ENCODE data around the gene DKC1.

Gene DKC1

DNA sequence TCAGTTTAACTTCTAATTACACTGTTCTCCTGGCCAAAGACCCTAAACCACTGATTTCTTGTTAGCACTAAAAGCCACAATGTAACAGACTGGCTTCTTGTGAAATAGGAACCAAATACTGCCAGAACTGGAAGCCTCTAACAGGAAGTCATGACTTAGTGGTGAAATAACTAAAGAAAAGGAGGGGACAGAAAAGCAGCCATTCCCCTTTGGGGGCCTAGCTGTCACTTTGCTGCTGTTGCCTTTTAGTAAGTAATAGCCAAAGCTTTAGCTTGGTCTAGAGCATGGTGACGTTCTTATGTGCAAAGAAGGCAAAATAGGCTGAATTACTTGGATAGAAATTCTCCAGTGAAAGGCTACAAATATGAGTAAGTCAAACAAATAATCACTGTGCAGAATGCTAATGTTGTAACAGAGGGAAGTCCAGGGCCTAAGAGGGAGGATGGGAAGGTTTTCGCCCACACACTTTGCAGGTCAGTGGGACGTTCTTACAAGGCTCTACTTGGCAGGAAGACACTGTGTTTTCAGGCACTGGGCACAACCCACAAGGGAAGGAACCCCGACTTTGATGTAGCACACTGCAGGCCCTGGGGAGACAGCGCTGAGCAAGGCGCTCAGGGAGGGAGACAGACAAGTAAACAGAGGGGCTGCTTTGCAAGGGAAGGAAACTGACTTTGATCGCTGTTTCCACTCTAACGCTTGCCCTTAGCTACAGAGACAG lies 28.4 kb upstream of the DKC1 start:
- TF ChIP-seq, protein P1, sequence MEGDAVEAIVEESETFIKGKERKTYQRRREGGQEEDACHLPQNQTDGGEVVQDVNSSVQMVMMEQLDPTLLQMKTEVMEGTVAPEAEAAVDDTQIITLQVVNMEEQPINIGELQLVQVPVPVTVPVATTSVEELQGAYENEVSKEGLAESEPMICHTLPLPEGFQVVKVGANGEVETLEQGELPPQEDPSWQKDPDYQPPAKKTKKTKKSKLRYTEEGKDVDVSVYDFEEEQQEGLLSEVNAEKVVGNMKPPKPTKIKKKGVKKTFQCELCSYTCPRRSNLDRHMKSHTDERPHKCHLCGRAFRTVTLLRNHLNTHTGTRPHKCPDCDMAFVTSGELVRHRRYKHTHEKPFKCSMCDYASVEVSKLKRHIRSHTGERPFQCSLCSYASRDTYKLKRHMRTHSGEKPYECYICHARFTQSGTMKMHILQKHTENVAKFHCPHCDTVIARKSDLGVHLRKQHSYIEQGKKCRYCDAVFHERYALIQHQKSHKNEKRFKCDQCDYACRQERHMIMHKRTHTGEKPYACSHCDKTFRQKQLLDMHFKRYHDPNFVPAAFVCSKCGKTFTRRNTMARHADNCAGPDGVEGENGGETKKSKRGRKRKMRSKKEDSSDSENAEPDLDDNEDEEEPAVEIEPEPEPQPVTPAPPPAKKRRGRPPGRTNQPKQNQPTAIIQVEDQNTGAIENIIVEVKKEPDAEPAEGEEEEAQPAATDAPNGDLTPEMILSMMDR (IDR thresholded peaks at IDR 0.05; ENCODE audit: extremely low read depth, insufficient read depth, missing control alignments): no peak
- no peak for DNase-seq (ENCODE audit: low spot score)
- in situ Hi-C loops (cut with MboI; ENCODE audit: low pct_unique_long_range_greater_than_20kb, low sequenced_read_pairs, unreplicated experiment): loop anchor here (25.0 kb wide), 1 partner anchor 147 kb away; the partner anchor contains the start of gene CTAG1A

DNA sequence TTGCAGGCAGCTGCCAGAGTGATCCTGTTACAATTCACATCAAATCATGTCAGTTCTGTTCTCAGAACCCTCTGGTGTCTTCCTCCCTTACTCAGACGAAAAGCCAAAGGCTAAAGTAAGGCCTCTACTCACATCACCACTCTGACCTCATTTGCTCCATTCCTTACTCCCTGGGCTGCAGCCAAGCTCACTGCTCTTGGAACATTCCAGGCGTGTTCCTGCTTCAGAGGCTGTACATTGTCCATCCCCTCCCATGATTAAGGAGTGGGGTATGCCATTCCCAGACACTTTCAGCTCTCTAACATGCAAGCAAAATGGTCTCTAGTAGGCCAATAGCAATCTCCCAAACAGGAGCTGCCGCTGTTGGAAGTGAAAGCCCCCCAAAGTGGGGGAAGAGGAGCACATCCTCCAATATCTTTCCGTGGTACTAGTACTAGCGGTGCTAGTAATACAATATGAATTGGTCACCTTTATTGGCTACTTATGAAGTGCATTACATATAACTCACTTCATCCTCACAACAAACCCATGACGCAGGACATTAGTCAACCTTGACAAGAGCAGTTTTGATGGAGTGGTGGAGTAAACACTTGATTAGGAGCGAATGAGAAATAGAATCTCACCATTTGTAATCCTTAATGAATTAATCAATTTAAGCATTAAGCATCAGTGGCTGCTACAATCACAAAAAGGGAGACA lies 26.8 kb upstream of the DKC1 start:
- in situ Hi-C loops (cut with MboI; ENCODE audit: low pct_unique_long_range_greater_than_20kb, low sequenced_read_pairs, unreplicated experiment): loop anchor here (25.0 kb wide), 1 partner anchor 149 kb away; the partner anchor contains the start of gene CTAG1A
- no peak for DNase-seq (ENCODE audit: low spot score)
- TF ChIP-seq, protein P1 (IDR thresholded peaks at IDR 0.05; ENCODE audit: extremely low read depth, insufficient read depth, missing control alignments): no peak

DNA sequence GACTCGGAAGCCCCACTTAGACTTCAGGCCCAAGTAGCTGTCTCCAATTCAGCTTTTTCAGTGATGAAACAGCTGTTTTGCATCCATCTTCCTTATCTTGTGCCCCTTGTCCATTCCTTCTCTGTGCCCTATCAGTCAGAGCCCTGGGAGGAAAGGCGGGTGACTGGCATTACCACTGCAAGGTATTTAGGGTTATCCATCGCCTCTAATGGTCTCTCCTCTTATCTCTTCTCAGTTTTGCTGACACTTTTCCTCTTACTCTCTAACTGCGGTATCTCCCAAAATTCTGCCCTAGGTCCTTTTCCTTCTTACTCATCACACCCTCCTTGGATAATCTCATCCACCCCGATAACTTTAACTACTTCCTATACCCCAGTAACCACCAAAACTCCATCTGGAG lies 25.5 kb upstream of the DKC1 start:
- TF ChIP-seq, protein P1 (IDR thresholded peaks at IDR 0.05; ENCODE audit: extremely low read depth, insufficient read depth, missing control alignments): no peak
- in situ Hi-C loops (cut with MboI; ENCODE audit: low pct_unique_long_range_greater_than_20kb, low sequenced_read_pairs, unreplicated experiment): loop anchor here (25.0 kb wide), 1 partner anchor 150 kb away; the partner anchor contains the start of gene CTAG1A

DNA sequence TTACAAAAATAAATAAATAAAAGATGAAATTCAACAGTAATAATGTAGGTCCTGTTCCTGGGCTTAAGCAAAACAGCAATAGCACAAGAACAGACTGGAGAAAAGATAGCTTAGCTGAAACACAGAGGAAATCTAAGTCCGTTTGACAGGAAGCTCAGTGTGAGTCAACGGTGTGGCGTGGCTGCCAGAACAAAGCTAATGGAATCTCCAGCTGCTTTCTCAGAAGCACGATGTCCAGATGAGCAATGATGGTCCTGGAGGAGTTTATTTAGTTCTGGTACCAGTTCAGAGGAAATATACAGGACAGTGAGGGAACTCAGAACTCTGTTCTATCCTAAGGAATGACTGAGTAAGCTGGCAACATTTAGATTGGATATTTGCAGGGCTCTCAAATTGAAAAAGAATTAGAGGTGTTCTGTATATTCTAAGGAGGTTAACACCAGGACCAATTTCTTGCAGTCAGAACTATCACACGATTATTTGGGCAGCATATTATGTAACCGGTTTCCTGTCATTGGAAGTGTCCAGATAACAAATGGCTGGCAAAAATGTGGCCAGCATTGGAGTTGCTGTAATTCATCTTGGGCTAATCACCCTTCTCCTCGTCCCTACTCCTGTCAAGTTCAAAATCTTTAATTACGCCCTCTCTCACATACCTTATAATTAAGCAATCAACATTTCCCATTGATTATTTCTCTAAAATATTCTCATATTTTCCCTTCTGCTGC lies 24.5 kb upstream of the DKC1 start:
- in situ Hi-C loops (cut with MboI; ENCODE audit: low pct_unique_long_range_greater_than_20kb, low sequenced_read_pairs, unreplicated experiment): loop anchor here (25.0 kb wide), 1 partner anchor 151 kb away; the partner anchor contains the start of gene CTAG1A
- no peak for DNase-seq (ENCODE audit: low spot score)
- TF ChIP-seq, protein P1 (IDR thresholded peaks at IDR 0.05; ENCODE audit: extremely low read depth, insufficient read depth, missing control alignments): no peak

More for the DNA sequence above, 25.5 kb upstream of the DKC1 start:
- DNase-seq (ENCODE audit: low spot score): no peak

- TF ChIP-seq, protein P1 (IDR thresholded peaks at IDR 0.05; ENCODE audit: extremely low read depth, insufficient read depth, missing control alignments): no peak
- in situ Hi-C loops (cut with MboI; ENCODE audit: low pct_unique_long_range_greater_than_20kb, low sequenced_read_pairs, unreplicated experiment): loop anchor here (25.0 kb wide), 1 partner anchor 153 kb away; the partner anchor contains the start of gene CTAG1A
Observed at GRCh38 chrX:154739952-154740465, 22.7 kb upstream of the DKC1 start.

DNA sequence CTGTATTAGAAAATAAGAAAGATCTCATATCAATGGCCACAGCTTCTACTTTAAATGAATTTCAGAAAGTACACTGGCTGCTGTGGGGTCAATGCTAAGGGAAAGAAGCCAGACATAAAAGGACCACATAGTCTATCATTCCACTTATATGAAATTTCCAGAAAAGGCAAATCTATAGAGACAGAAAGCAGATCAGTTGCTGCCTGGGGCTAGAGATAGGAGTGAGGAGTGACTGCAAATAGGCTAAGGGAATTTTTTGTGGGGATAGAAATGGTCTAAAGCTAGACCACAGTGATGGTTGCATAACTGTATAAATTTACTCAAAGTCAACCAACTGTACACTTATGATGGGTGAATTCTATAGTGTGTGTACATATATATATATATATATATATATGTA lies 20.1 kb upstream of the DKC1 start:
- no peak for DNase-seq (ENCODE audit: low spot score)
- in situ Hi-C loops (cut with MboI; ENCODE audit: low pct_unique_long_range_greater_than_20kb, low sequenced_read_pairs, unreplicated experiment): loop anchor here (25.0 kb wide), 1 partner anchor 155 kb away; the partner anchor contains the start of gene CTAG1A
- TF ChIP-seq, protein P1 (IDR thresholded peaks at IDR 0.05; ENCODE audit: extremely low read depth, insufficient read depth, missing control alignments): no peak

More at GRCh38 chrX:154739952-154740465, 22.7 kb upstream of the DKC1 start:
- no peak for DNase-seq (ENCODE audit: low spot score)

All from GM13977 (cell line).